GM12878 (cell line): Measurements from ENCODE around the gene ZFYVE19. TPM values are rescaled to one million over a fixed set of nuclear protein-coding genes. Genes with fewer than 3 reads are reported as not detected.

Experiments used
- ATAC-seq: fragments of 200-7000 bp; cut with Tn5 transposase; 3 replicates; pipeline ENCODE4 v1.9.1; 2020; ENCODE audit warnings: mild to moderate bottlenecking, moderate library complexity
- BruUV-seq: library from RNA; stranded (reverse); fragments of 400-500 nt; replicated peaks from 2 replicates; lab custom pipeline; 2021; lab: Mats Ljungman, UMichigan
- CTCF ChIA-PET: fragments of 300-600 bp; sonication (Branson Sonifier 250); formaldehyde crosslinking; extraction: SDS; loops from one replicate; lab custom pipeline; 2021; ENCODE audit warnings: inconsistent platforms; lab: Yijun Ruan, JAX
- POLR2A ChIA-PET: fragments of 350-600 bp; formaldehyde crosslinking; extraction: SDS; loops from one replicate; lab custom pipeline; 2021; ENCODE audit warnings: inconsistent platforms; lab: Charles Lee
- RAD21 ChIA-PET: fragments of 300-600 bp; sonication (Branson Sonifier 250); formaldehyde crosslinking; loops from one replicate; lab custom pipeline; 2023; ENCODE audit warnings: antibody characterized with exemption; ENCODE audit not compliant: unreplicated experiment; lab: Charles Lee
- SMC1A ChIA-PET: fragments of 300-600 bp; sonication (Branson Sonifier 250); formaldehyde crosslinking; loops from one replicate; lab custom pipeline; 2023; ENCODE audit not compliant: unreplicated experiment, uncharacterized antibody; lab: Charles Lee
- DNase-seq: peaks from one replicate; pipeline ENCODE4 v3.0.0-alpha.2; 2011; ENCODE audit warnings: low read depth, low spot score
- FAIRE-seq: peaks from 3 replicates; lab custom pipeline; 2011; peaks lifted over from hg19 to GRCh38; lab: Jason Lieb, UNC
- H2AFZ ChIP-seq: 2 replicates; pipeline ENCODE4 v1.6.0; 2011; ENCODE audit warnings: low read depth, low read length, control low read depth; ENCODE audit not compliant: control insufficient read depth
- H3K27ac ChIP-seq: 2 replicates; pipeline ENCODE4 v1.5.1; 2011; ENCODE audit warnings: control low read depth; ENCODE audit not compliant: control insufficient read depth, insufficient read depth
- H3K27me3 ChIP-seq, 2 experiments: replicated peaks in 1 of 2; 2 replicates each; pipeline versions ENCODE4 v1.6.0 to v1.6.1; 2011; ENCODE audit warnings: low read length in 1 of 2; ENCODE audit not compliant: control insufficient read depth in 2 of 2, insufficient read depth in 2 of 2
- H3K36me3 ChIP-seq, 2 experiments: 2 replicates each; pipeline ENCODE4 v1.5.1; 2011; ENCODE audit warnings: low read length in 1 of 2; ENCODE audit not compliant: control insufficient read depth in 2 of 2, insufficient read depth in 2 of 2
- H3K4me1 ChIP-seq: 2 replicates; pipeline ENCODE4 v1.6.1; 2011; ENCODE audit warnings: mild to moderate bottlenecking, low read length, moderate library complexity, mixed read lengths; ENCODE audit not compliant: control insufficient read depth, insufficient read depth
- H3K4me2 ChIP-seq: 2 replicates; pipeline ENCODE4 v1.6.0; 2011; ENCODE audit warnings: control low read depth; ENCODE audit not compliant: control insufficient read depth, insufficient read depth
- H3K4me3 ChIP-seq: fragments of 200-600 bp; sonication (generic); 2 replicates; pipeline ENCODE4 v1.5.1; 2016
- H3K79me2 ChIP-seq: 2 replicates; pipeline ENCODE4 v1.6.0; 2011; ENCODE audit warnings: low read length; ENCODE audit not compliant: control insufficient read depth, insufficient read depth
- H3K9ac ChIP-seq: 2 replicates; pipeline ENCODE4 v1.8.0; 2011; ENCODE audit warnings: low read length, control low read depth, mixed read lengths; ENCODE audit not compliant: control insufficient read depth, insufficient read depth
- H3K9me3 ChIP-seq: replicated peaks from 3 replicates; pipeline ENCODE4 v1.5.1; 2011; ENCODE audit warnings: mild to moderate bottlenecking, low read length; ENCODE audit not compliant: control insufficient read depth, insufficient read depth
- H4K20me1 ChIP-seq: 2 replicates; pipeline ENCODE4 v1.6.0; 2011; ENCODE audit not compliant: control insufficient read depth, insufficient read depth
- CEBPB ChIP-seq, 2 experiments: fragments of 150-350 bp in 1 of 2; IDR thresholded peaks; 2 replicates each; pipeline ENCODE4 v1.6.1; 2012 to 2014; ENCODE audit warnings: low read depth in 2 of 2, low read length in 2 of 2, borderline replicate concordance in 1 of 2, inconsistent platforms in 1 of 2
- HDAC6 ChIP-seq: fragments of 200-600 bp; sonication (generic); IDR thresholded peaks from one replicate; pipeline ENCODE4 v1.8.0; 2017; ENCODE audit warnings: antibody characterized with exemption; ENCODE audit not compliant: unreplicated experiment
- NFYB ChIP-seq: IDR thresholded peaks from 2 replicates; pipeline ENCODE4 v1.6.1; 2011; ENCODE audit warnings: low read depth, mild to moderate bottlenecking, low read length, improper control_type of control experiment, moderate library complexity; ENCODE audit not compliant: insufficient read depth
- PAX8 ChIP-seq: fragments of 450-650 bp; IDR thresholded peaks from 2 replicates; pipeline ENCODE4 v1.6.1; 2017; ENCODE audit warnings: mild to moderate bottlenecking, moderate library complexity
- PML ChIP-seq: IDR thresholded peaks from 2 replicates; pipeline ENCODE4 v1.6.1; 2012; ENCODE audit warnings: low read length, inconsistent platforms
- STAT1 ChIP-seq: fragments of 450-650 bp; conservative IDR thresholded peaks from 2 replicates; pipeline ENCODE4 v1.6.1; 2014; ENCODE audit warnings: antibody characterized with exemption, mild to moderate bottlenecking
- STAT3 ChIP-seq: IDR thresholded peaks from 2 replicates; pipeline ENCODE4 v1.6.1; 2011; ENCODE audit warnings: low read depth, low read length, improper control_type of control experiment
- ZSCAN29 ChIP-seq: fragments of 450-650 bp; IDR thresholded peaks from 2 replicates; pipeline ENCODE4 v1.6.1; 2017; ENCODE audit warnings: mild to moderate bottlenecking, moderate library complexity
- WGBS: methylation state at CpG from one replicate; pipeline ENCODE4 v1.1.6; 2016; ENCODE audit warnings: low lambda C conversion rate; ENCODE audit not compliant: insufficient replicate concordance, insufficient coverage; ENCODE audit errors: missing lambda C conversion rate; 5-methylcytosine and 5-hydroxymethylcytosine counted together
- in situ Hi-C: fragments of 300-500 bp; cut with MboI; formaldehyde crosslinking; loops from 9 replicates; pipeline ENCODE4 v1.14.3; 2018; ENCODE audit warnings: mixed read lengths
- intact Hi-C: fragments of 100-400 bp; cut with micrococcal nuclease; formaldehyde crosslinking; loops from one replicate; pipeline ENCODE4 v1.14.2; 2022; ENCODE audit not compliant: unreplicated experiment
- polyA plus RNA-seq, 11 experiments: library from polyadenylated mRNA; depleted of rRNA in 4 of 11; unstranded in 6 of 11; stranded (reverse) in 5 of 11; fragments of >200 nt; fragmentation: Nextera tagmentation in 4 of 11; fragmentation: Illumina TruSeq in 1 of 11; extraction: Ambion mirVana in 4 of 11; extraction: Trizol in 1 of 11; gene quantifications; 1 replicate in 1 of 11; 2 replicates in 10 of 11; pipeline versions ENCODE4 v1.2.1 to v1.2.3, GENCODE V29; 2011 to 2016; ENCODE audit warnings: inconsistent platforms in 2 of 11, missing spikeins in 2 of 11, low read depth in 1 of 11
- total RNA-seq, 4 experiments: library from RNA; depleted of rRNA in 3 of 4; stranded (reverse); fragments of >200 nt in 3 of 4; fragmentation: Illumina TruSeq in 1 of 4; extraction: Trizol in 1 of 4; gene quantifications; 2 replicates each; pipeline versions ENCODE4 v1.2.1 to v1.2.3, GENCODE V29; 2013 to 2021
- TF ChIP-seq, protein P1 (sequence below): IDR thresholded peaks from 2 replicates; pipeline ENCODE4 v1.6.1; 2011; ENCODE audit warnings: low read depth, low read length, improper control_type of control experiment, borderline replicate concordance
- TF ChIP-seq, protein P2 (sequence below): IDR thresholded peaks from 2 replicates; pipeline ENCODE4 v1.6.1; 2011; ENCODE audit warnings: mild to moderate bottlenecking, low read depth, low read length, moderate library complexity; ENCODE audit not compliant: insufficient replicate concordance

The ZFYVE19 gene
- total and polyA plus RNA-seq, 10 of the 15 experiments (the other 5 are each of a cell fraction or from before 2014, with no cell fraction given), result 1.7 to 36.3 (median 17.0) TPM

DNA sequence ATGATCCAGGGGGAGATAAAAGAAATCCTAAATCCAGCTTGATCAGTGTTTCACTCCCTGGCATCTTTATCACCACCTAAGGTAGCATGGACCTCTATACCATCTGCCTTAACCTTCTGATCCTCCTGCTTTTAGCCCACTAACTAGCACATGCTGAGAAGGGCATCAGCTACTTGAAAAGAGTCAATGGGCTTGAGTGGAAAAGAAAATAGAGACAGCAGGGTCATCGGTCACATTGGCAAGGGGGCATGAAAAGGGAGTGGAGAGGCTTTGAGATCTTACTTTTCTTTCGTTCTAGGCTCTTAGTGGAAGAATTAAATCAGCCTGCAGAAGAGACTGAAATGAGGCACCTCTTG is 239 bp upstream of the ZFYVE19 start:
- ATAC-seq (peak; percentile 3), DNase-seq (no peak), FAIRE-seq (no peak)
- intact Hi-C loops, result loop anchor here (5.0 kb wide), 1 partner anchor 41 kb away; no protein-coding TSS in a partner anchor
- Histone ChIP-seq H3K36me3 (peaks cover 0 to 3% of the 10 kb centered on the region in 2 experiments; a peak in 2 of 4 replicates), H3K4me3 (peak overlapping the region; percentile 79), H3K4me2 (peak overlapping the region; percentile 100), H2AFZ (peak overlapping the region; percentile 100), H3K4me1 (peaks cover 15% of the 10 kb centered on the region; the same call in 1 of the 2 replicates), H3K9me3 (no peaks in the 10 kb centered on the region), H3K27me3 (no peaks in the 10 kb centered on the region), H4K20me1 (no peaks in the 10 kb centered on the region), H3K27ac (peak overlapping the region; percentile 98), H3K9ac (peak overlapping the region; percentile 94), H3K79me2 (peaks cover 22% of the 10 kb centered on the region)
- TF ChIP-seq, protein P1, sequence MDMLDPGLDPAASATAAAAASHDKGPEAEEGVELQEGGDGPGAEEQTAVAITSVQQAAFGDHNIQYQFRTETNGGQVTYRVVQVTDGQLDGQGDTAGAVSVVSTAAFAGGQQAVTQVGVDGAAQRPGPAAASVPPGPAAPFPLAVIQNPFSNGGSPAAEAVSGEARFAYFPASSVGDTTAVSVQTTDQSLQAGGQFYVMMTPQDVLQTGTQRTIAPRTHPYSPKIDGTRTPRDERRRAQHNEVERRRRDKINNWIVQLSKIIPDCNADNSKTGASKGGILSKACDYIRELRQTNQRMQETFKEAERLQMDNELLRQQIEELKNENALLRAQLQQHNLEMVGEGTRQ, result no peak
- no peak for TF ChIP-seq PAX8
- BruUV-seq, result TSS peak; percentile 88
- in situ Hi-C loops, result no loop called here
- WGBS, result 0% methylated on average over 2 of the region's 2 CpGs
- ChIA-PET RAD21 (interaction anchor here (0.8 to 3.3 kb wide), 8 partner anchors 22 to 88 kb away, joined by 3 to 19 read pairs (median 6); partner anchors contain the start of genes PPP1R14D, RHOV, SPINT1 and VPS18), CTCF (interaction anchor here (1.2 to 3.7 kb wide), 6 partner anchors 14 to 86 kb away, joined by 3 to 19 read pairs (median 6); no protein-coding TSS in a partner anchor), SMC1A (interaction anchor here (0.7 to 2.1 kb wide), 7 partner anchors 41 to 113 kb away, joined by 3 to 6 read pairs (median 4); no protein-coding TSS in a partner anchor), POLR2A (interaction anchor here (0.7 to 2.3 kb wide), 9 partner anchors 15 to 314 kb away, joined by 4 to 10 read pairs (median 6); partner anchors contain the start of genes CCDC32, RAD51, RHOV and VPS18)

DNA sequence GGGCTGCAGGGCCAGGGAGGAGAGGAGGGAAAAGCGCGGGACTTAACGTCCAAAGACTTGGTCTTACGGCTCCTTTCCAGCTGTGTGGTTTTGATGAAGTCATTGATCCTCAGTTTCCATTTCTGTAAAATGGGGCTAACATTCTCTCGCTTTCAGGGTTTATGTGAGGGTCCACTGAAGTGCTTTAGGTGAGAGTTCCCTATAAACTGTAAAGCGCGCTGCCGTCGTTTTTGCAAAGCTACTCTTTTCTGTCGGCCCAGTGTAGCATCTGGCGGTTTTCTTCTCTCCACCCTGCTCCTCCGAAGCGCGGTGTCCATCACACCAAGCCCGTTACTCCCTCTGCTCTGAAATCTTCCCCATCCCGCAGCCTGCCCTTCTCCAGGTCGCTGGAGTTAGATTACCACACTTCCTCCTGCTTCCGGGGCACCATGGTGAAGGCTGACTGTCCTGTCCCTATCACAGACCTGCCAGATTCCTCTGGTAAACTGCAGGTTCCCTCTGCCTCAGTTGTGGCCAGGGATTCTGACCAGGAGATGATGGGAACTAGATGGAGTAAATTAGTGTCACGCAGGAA is 1.1 kb downstream of the ZFYVE19 start:
- intact Hi-C loops (loop anchor here (5.0 kb wide), 1 partner anchor 39 kb away; no protein-coding TSS in a partner anchor), in situ Hi-C loops (no loop called here)
- 3% methylated on average over 19 of the region's 19 CpGs for WGBS
- Histone ChIP-seq H3K36me3 (peaks cover 0 to 3% of the 10 kb centered on the region in 2 experiments; a peak in 2 of 4 replicates), H4K20me1 (no peaks in the 10 kb centered on the region), H3K9ac (peak overlapping the region; percentile 69), H3K27ac (peak overlapping the region; percentile 40; the same call in 1 of the 2 replicates), H2AFZ (peak overlapping the region; percentile 48), H3K79me2 (peaks cover 22% of the 10 kb centered on the region), H3K27me3 (no peaks in the 10 kb centered on the region), H3K9me3 (no peaks in the 10 kb centered on the region), H3K4me3 (peak overlapping the region; percentile 79), H3K4me2 (peak overlapping the region; percentile 94), H3K4me1 (peaks cover 15% of the 10 kb centered on the region; the same call in 1 of the 2 replicates)
- DNase-seq, result no peak
- ChIA-PET SMC1A (interaction anchor here (1.1 to 2.2 kb wide), 5 partner anchors 40 to 84 kb away, joined by 3 to 7 read pairs (median 6); no protein-coding TSS in a partner anchor), RAD21 (interaction anchor here (1.0 to 3.3 kb wide), 7 partner anchors 36 to 86 kb away, joined by 3 to 19 read pairs (median 7); partner anchors contain the start of genes RHOV, SPINT1 and VPS18), POLR2A (interaction anchor here (0.8 to 2.3 kb wide), 10 partner anchors 14 to 243 kb away, joined by 3 to 10 read pairs (median 4); partner anchors contain the start of genes CCDC32, RAD51 and RHOV), CTCF (interaction anchor here (0.6 to 3.7 kb wide), 6 partner anchors 15 to 708 kb away, joined by 3 to 19 read pairs (median 6); partner anchors contain the start of gene VPS18)
- no peak for FAIRE-seq
- ATAC-seq, result peak; percentile 1; the same call in 2 of the 3 replicates
- TSS peak; percentile 61 for BruUV-seq
- no peak for TF ChIP-seq PML
- TF ChIP-seq NFYB, result no peak
- TF ChIP-seq, protein P2, sequence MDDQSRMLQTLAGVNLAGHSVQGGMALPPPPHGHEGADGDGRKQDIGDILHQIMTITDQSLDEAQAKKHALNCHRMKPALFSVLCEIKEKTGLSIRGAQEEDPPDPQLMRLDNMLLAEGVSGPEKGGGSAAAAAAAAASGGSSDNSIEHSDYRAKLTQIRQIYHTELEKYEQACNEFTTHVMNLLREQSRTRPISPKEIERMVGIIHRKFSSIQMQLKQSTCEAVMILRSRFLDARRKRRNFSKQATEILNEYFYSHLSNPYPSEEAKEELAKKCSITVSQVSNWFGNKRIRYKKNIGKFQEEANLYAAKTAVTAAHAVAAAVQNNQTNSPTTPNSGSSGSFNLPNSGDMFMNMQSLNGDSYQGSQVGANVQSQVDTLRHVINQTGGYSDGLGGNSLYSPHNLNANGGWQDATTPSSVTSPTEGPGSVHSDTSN, result no peak
- TF ChIP-seq HDAC6, result no peak
- no peak for TF ChIP-seq ZSCAN29
- TF ChIP-seq STAT3, result no peak
- TF ChIP-seq CEBPB (IDR thresholded peaks at IDR 0.05; ENCODE audit: borderline replicate concordance in 1 of 2, low read depth in 2 of 2, low read length in 2 of 2), result no peak
- TF ChIP-seq STAT1, result no peak
